ENCODE data around the gene XRCC1.

DNA sequence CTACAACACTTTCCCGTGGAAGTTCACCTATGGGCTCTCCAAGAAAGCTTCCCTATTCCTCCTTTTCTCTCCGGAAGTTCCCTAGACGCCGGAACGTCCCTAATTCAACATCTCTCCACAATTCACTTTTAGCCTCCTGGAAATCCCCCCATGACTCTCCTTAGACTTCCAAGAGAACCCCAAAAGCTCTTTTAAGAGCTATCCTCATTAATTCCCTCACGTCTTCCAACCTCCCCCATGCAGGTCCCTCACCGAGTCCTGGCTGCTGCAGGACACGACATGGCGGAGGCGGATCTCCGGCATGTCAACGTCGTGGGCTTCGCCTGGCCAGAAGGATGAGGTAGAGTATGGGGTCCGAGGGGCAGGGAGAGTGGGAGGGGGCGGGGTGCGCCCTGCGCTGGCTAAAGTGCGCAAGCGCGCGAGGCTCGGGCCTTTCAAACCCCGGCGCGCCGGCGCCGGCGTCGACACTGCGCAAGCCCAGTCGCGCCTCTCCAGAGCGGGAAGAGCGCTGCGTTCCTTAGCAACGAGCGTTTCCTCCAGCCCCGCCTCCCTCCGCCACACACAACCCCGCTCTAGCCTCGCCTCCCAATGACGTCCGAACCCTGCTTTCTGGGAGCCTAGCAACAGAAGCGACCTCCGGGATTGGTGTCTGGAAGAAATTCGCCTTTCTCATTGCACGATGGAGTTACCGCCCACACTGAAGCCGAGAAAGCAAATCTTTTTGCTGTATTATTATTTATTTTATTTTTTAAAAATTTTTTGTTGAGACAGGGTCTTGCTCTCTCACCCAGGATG, at the start of gene XRCC1, which contains the start of gene PINLYP:
- TF ChIP-seq YY1 (IDR thresholded peaks at IDR 0.05; ENCODE audit: insufficient read depth, insufficient read length), result no peak
- TF ChIP-seq SUZ12 (IDR thresholded peaks at IDR 0.05; ENCODE audit: extremely low read depth, insufficient read depth, insufficient read length), result no peak

Measured in NT2/D1 (cell line).